C4-2B (cell line): ENCODE measurements around the gene RHOF.

ENCODE experiments used
- H3K27ac ChIP-seq: fragments of 450-650 bp; 2 replicates; pipeline ENCODE4 v1.5.1; 2017
- ZFX ChIP-seq: fragments of 450-650 bp; IDR thresholded peaks from 2 replicates; pipeline ENCODE4 v1.6.1; 2017
- TF ChIP-seq, protein P1 (sequence below): fragments of 450-650 bp; conservative IDR thresholded peaks from 2 replicates; pipeline ENCODE4 v1.5.1; 2017; ENCODE audit warnings: mild to moderate bottlenecking

Gene RHOF

DNA sequence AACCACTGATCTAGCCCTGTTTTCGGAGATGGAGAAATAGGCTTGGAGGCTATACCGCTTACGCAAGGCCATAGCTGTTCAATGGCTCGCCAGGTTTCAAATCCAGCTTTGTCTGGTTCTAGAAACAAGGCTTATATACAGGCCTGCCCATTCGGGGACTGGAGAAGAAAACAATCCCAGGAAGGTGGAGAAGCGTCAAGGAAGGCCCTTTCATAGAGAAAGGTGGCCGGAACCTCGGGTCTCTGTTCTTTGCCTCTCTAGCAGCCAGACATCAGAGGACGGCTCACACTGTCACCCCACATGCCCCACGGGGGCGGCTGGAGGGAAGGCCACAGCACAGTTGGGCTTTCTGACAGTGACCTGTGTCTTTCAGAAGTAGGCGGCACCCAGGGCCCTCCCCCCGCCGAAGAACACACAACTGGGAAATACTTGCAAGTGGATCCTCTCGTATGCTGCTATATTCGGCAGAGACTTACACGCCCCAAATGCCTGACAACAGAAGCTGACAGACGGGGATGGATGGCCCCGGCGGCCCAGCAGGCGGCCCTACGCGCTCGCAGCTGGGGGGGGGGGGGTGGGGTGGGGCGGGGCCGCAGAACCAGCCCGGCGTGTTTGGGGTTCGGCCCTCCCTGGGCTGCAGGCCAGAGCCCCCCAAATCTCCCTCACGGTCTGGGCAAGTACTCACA is 5.8 kb upstream of the RHOF start:
- H3K27ac ChIP-seq, result peak overlapping the region; percentile 98

DNA sequence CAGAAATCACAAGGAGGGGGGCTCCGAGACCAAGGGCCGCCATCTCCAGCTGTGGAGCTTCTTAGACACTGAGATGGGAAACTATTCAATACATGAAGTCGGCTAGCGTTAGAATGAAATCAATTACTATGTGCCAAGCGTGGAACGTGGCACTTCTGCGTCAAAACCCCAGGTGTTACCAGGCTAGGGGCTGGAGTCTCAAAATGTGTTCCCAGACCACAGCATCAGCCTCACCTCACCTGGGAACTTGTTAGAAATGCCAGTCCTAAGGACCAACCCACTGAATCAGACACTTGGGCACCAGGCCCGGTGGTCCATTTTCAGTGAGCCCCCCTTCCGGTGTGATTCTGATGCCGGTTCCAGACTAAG is 5.3 kb upstream of the RHOF start:
- peak overlapping the region; percentile 98 for H3K27ac ChIP-seq
- TF ChIP-seq, protein P1, sequence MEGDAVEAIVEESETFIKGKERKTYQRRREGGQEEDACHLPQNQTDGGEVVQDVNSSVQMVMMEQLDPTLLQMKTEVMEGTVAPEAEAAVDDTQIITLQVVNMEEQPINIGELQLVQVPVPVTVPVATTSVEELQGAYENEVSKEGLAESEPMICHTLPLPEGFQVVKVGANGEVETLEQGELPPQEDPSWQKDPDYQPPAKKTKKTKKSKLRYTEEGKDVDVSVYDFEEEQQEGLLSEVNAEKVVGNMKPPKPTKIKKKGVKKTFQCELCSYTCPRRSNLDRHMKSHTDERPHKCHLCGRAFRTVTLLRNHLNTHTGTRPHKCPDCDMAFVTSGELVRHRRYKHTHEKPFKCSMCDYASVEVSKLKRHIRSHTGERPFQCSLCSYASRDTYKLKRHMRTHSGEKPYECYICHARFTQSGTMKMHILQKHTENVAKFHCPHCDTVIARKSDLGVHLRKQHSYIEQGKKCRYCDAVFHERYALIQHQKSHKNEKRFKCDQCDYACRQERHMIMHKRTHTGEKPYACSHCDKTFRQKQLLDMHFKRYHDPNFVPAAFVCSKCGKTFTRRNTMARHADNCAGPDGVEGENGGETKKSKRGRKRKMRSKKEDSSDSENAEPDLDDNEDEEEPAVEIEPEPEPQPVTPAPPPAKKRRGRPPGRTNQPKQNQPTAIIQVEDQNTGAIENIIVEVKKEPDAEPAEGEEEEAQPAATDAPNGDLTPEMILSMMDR, result no peak
- no peak for TF ChIP-seq ZFX

More for the DNA sequence above, 5.8 kb upstream of the RHOF start:
- TF ChIP-seq, protein P1, result no peak
- TF ChIP-seq ZFX, result no peak

DNA sequence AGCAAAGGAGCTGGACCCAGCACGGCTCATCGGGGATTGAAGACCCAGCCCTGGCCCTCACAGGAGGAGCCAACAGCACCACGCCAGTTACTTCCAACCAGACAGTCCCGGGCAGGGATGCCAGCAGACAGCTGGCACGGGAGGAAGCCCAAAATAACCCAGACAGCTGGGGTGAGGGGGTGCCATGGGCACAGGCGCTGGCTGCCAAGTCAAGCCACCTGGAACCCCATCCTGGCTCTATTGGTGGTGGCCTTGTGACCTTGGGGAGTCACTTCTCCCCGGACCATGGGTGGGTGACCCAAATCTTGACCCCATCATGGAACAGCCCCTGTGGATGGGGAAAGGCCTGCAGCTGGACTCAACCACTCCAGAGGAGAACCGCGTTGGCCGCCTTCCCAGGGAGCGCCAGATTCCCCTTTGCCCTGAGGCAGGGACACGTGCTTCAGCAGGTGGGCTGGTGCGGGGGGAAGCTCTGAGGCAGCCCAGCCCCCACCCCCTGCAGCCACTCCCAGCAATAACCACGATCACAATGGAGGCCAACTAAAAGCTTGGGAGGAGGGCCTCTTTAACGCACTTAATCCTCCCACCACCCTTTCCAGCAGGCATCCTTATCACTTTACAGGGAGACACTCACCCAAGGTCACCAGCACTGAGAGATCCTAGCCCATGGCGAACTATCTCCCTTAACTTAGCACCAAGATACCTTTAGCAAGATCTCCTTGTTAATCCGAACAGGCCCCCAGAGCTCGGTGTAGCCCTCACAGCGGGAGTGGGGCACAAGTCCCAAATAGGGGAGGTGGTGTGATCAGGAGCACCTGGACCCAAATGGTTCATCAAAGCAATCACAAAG is 4.7 kb upstream of the RHOF start:
- peak overlapping the region; percentile 98 for H3K27ac ChIP-seq
- TF ChIP-seq ZFX, result no peak
- TF ChIP-seq, protein P1, result no peak

DNA sequence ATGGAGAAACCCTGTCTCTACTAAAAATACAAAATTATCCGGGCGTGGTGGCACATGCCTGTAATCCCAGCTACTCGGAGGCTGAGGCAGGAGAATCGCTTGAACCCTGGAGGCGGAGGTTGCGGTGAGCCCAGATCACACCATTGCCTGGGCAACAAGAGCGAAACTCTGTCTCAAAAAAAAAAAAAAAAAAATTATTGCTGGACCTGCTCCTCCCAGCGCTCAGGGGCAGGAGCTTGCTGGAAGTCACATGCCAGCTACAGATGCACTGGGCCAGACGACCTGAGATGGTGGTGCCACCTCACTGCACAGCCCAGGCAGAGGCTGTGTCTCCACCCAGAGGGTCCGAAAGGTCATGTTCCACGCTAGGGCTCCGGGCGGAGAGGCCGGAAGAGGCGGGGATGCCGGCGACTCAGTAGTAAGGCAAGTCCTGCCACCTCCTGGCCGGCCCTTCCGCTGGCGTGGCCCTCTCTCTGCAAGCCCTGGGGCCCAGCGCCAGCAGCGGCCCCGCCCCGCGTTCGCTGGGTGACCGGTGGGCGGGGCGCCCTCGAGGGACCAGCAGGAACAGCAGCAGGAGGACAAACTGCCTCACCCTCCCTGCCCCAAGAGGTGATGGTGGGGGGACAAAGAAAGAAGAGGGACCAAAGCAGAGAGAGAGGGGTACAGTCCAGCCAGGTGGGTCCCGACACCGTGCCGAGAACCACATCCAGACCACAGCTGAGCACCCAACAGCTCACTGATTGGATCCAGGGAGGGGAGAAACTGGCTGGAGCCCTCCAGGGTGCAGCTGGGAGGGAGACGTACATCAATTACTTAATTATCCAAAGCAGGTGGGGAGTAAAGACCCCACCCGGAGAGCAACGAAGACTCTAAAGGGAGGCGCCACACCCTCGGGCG is 3.6 kb upstream of the RHOF start:
- H3K27ac ChIP-seq, result peak overlapping the region; percentile 98
- TF ChIP-seq ZFX, result no peak
- TF ChIP-seq, protein P1, result peak; percentile 33

DNA sequence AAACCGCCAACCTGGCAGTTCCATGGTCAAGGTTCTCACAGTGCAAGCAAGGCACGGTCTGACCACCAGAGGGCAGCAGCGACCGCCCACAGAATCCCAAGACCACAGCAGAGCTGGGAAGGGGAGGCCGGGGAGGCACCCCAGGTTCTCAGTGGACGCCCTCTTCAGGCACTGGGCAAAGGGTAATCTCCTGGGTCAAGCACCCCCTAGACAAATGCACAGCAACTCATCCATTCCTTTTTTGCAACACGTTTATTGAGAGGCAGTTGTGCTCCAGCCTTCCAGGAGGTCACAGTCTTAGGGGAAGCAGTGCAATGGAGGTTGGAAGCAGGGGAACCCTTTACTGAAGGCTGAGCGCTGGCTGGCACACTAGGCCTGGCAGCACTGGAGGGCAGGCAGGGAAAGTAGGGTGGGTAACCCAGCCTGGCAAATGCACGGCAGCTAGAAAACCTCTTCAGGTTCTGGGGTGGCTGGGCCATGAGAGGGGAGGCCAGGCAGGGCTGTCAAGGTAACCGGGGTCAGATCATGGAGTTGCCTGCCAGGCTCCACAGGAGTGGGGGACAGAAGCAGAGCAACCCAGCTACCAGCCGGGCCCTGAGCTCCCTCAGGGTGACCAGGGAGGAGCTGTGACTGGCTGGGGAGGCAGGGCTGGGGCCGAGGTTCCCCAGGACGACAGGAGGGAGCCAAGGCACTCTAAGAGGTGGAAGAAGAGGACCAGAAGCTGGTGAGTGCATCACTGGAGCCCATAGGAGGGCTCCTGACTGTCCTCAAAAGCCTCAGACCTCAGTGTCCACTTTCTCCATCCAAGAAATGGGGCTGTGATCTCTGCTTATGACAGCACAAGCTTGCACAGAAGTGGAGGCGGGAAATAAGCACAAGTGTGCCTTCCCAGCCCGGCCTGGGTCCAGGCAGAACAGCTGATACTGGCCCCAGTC is 1.8 kb upstream of the RHOF start:
- H3K27ac ChIP-seq, result peak overlapping the region; percentile 98
- TF ChIP-seq, protein P1, result peak; percentile 67
- no peak for TF ChIP-seq ZFX

DNA sequence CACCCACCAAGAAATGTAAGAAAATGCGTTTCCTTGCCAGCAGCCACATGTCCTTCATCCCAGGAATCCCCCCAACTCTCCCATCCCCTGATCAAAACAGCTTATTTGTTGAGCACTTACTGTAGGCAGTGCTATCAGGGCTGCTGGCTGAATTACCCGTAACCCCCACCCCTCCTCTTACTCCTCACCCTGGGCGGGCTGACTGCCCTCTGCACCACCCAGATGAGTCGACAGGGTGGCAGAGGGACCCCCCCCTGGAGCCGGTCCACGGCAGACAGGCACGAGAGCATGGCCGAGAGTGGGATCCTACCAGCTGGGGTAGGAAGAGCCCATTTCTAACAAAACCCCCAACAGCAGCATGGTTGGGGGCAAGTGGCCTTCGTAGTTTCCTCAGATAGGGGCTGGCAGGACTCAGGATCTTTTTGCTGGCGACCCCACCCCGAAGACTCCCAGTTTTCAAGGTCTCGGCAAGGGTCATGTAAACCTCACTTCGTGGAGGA is 1.1 kb upstream of the RHOF start:
- H3K27ac ChIP-seq, result peak overlapping the region; percentile 98

More for the DNA sequence above, 1.1 kb upstream of the RHOF start:
- TF ChIP-seq, protein P1, result peak; percentile 79; the same call in 1 of the 2 replicates
- TF ChIP-seq ZFX, result no peak
